Measurements from ENCODE around the gene TBC1D13.

The TBC1D13 gene

GRCh38 chr9:128750926-128751595 lies 36.0 kb upstream of the TBC1D13 start:
- Histone ChIP-seq H3K4me1 (no peaks in the 10 kb centered on the region), H3K9me3 (no peaks in the 10 kb centered on the region), H3K36me3 (peaks cover 48 to 88% (median 69%) of the 10 kb centered on the region in 3 donors), H3K4me3 (no peak overlapping the region), H3K27ac (no peak overlapping the region), H3K27me3 (no peaks in the 10 kb centered on the region)
- no peak for TF ChIP-seq CTCF (IDR thresholded peaks at IDR 0.05)
- intact Hi-C loops (cut with DNase I; ENCODE audit: low total_unique reads): no loop called here
- no peak for DNase-seq

DNA sequence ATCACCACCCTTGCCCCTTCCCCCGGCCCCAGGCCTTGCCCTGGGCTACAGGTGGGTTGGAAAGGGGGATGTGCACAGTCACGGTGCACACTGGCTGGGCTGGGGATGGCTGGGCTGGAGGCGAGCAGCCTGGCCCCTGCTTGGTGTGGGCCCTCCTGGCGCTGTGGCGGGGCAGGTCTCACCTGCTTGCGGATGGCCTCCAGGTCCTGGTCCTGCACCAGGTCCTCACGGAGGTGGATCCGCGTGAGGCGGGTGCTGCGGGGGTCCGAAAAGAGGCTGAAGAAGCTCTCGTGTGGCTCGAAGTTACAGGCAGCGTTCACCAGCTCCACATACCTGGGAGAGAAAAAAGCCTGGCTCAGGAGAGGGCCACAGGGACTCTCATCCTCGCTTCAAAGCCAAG lies 33.4 kb upstream of the TBC1D13 start:
- intact Hi-C loops (cut with DNase I; ENCODE audit: low total_unique reads): no loop called here
- no peaks in the 10 kb centered on the region for H3K27me3 ChIP-seq
- no peak for DNase-seq
- H3K4me1 ChIP-seq: no peaks in the 10 kb centered on the region
- no peak for TF ChIP-seq CTCF (IDR thresholded peaks at IDR 0.05)
- H3K27ac ChIP-seq: no peak overlapping the region
- no peaks in the 10 kb centered on the region for H3K9me3 ChIP-seq
- H3K4me3 ChIP-seq: no peak overlapping the region
- peaks cover 40 to 64% (median 53%) of the 10 kb centered on the region in 3 donors for H3K36me3 ChIP-seq

GRCh38 chr9:128757602-128758001 lies 29.5 kb upstream of the TBC1D13 start:
- no peak for TF ChIP-seq CTCF (IDR thresholded peaks at IDR 0.05)
- no peaks in the 10 kb centered on the region for H3K9me3 ChIP-seq
- DNase-seq: no peak
- no peak overlapping the region for H3K4me3 ChIP-seq
- intact Hi-C loops (cut with DNase I; ENCODE audit: low total_unique reads): no loop called here
- no peak overlapping the region for H3K27ac ChIP-seq
- peaks cover 13 to 38% (median 24%) of the 10 kb centered on the region in 3 donors for H3K36me3 ChIP-seq
- H3K27me3 ChIP-seq: no peaks in the 10 kb centered on the region
- no peaks in the 10 kb centered on the region for H3K4me1 ChIP-seq

- Histone ChIP-seq H3K36me3 (peaks cover 0 to 31% (median 4%) of the 10 kb centered on the region in 3 donors), H3K27me3 (no peaks in the 10 kb centered on the region), H3K4me1 (peaks cover 0 to 8% (median 0%) of the 10 kb centered on the region in 4 donors), H3K27ac (no peak overlapping the region), H3K4me3 (no peak overlapping the region), H3K9me3 (no peaks in the 10 kb centered on the region)
- intact Hi-C loops (cut with DNase I; ENCODE audit: low total_unique reads): no loop called here
- no peak for DNase-seq
- no peak for TF ChIP-seq CTCF (IDR thresholded peaks at IDR 0.05)
Observed at GRCh38 chr9:128762671-128763449, 24.2 kb upstream of the TBC1D13 start.

GRCh38 chr9:128764361-128764760 lies 22.7 kb upstream of the TBC1D13 start:
- Histone ChIP-seq H3K27me3 (no peaks in the 10 kb centered on the region), H3K27ac (no peak overlapping the region), H3K36me3 (peaks cover 0 to 35% (median 4%) of the 10 kb centered on the region in 3 donors), H3K4me1 (peaks cover 0 to 21% (median 0%) of the 10 kb centered on the region in 4 donors), H3K4me3 (no peak overlapping the region), H3K9me3 (no peaks in the 10 kb centered on the region)
- no peak for DNase-seq
- no peak for TF ChIP-seq CTCF (IDR thresholded peaks at IDR 0.05)
- intact Hi-C loops (cut with DNase I; ENCODE audit: low total_unique reads): no loop called here

Data from tibial artery (tissue), 4 donors.